Esophagus squamous epithelium (tissue), 4 donors: ENCODE data around the gene PCCA.

Source experiments
- CTCF ChIP-seq, 6 experiments: fragments of 450-650 bp in 4 of 6; fragments of 200-600 bp in 2 of 6; sonication (generic) in 2 of 6; IDR thresholded peaks; one replicate each; pipeline ENCODE4 v1.5.1; 2016 to 2019; ENCODE audit warnings: antibody characterized with exemption in 6 of 6, mild to moderate bottlenecking in 4 of 6, moderate library complexity in 4 of 6
- POLR2A ChIP-seq, 4 donors: fragments of 450-650 bp; IDR thresholded peaks; one replicate each; pipeline ENCODE4 v1.6.1; 2017; ENCODE audit warnings: antibody characterized with exemption in 4 of 4, mild to moderate bottlenecking in 4 of 4, moderate library complexity in 3 of 4

GRCh38 chr13:100045355-100045754 is 43.5 kb upstream of the PCCA start:
- TF ChIP-seq POLR2A (IDR thresholded peaks at IDR 0.05) = no peak
- TF ChIP-seq CTCF (IDR thresholded peaks at IDR 0.05) = no peak
